HG03280 (cell line): ENCODE data around the gene ZSCAN26.
A peak's percentile ranks its signal among the peaks of the same experiment; 100 is the strongest.
"Not testable (repeated sequence)": the region's sequence is repeated elsewhere in the genome, so short reads cannot be mapped to it uniquely, and the experiment has no call there.

Source experiments
- ATAC-seq: cut with Tn5 transposase; IDR thresholded peaks from one replicate; pipeline ENCODE4 v1.9.1; 2021; ENCODE audit warnings: mild to moderate bottlenecking, moderate library complexity; ENCODE audit not compliant: unreplicated experiment

ZSCAN26 gene

DNA sequence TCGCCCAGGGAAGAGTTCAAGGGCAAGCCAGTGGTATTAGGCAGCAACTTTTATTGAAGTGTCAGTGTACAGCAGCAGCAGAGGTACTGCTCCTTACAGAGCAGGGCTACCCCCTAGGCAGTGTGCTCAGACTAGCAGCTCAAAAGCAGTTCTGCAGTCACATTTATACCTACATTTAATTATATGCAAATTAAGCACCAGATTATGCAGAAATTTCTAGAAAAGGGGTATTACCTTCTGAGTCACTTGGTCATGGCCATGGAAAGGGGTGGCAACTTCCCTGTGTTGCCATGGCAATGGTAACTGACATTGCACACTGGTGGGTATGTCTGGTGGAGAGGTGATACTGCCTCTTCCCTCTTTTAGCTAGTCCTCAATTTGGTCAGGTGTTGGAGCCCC, 12.8 kb upstream of the ZSCAN26 start:
- no peak for ATAC-seq

DNA sequence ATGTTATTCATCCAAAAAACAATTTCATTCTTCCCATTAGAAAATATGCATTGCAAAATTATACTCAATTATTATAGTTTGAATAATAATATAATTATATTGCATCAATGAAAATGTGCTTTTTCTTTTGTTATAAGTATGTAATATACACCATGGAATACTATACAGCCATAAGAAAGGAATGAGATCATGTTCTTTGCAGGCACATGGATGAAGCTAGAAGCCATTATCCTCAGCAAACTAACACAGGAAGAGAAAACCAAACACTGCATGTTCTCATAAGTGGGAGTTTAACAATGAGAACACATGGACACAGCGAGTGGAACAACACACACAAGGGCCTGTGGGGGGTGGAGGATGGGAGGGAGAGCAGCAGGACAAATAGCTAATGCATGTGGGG, 9.9 kb upstream of the ZSCAN26 start:
- no peak for ATAC-seq

DNA sequence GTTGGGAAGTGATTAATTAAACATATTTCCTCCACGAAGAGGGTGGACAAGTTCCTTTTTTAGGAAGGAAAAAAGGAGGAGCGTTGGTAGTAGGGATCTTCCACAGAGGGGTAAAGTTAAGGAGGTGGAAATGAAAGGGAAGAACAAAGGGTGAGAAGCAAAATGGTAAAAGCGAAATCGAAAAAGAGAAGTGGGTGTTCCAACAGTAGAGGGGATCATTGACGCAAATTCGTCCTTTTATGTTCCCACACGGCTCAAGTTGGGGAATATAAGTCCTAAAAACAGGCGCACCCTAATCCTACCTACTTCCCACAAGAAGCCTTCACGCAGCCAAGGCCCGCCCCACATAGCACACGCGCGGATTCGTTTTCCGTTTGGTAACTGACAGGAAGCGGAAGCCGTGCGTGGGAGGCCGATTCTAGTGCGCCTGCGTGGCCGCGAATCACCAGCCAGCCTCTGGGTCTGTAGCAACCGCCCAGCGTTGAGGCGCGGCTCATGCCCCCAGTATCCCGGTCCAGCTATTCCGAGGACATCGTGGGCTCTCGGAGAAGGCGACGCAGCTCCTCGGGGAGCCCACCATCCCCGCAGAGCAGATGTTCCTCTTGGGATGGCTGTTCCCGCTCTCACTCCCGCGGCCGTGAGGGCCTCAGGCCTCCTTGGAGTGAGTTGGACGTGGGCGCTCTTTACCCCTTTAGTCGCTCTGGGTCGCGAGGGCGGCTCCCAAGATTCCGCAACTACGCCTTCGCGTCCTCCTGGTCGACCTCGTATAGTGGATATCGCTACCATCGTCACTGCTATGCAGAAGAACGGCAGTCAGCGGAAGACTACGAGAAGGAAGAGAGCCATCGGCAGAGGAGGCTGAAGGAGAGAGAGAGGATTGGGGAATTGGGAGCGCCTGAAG, 7.8 kb upstream of the ZSCAN26 start, which contains the start of gene NKAPL:
Gene NKAPL, plus strand, starts transcription at position 421 of the 901 bp plus-strand sequence. Its CDS starts 75 bp downstream, at position 496.
- ATAC-seq: no peak

DNA sequence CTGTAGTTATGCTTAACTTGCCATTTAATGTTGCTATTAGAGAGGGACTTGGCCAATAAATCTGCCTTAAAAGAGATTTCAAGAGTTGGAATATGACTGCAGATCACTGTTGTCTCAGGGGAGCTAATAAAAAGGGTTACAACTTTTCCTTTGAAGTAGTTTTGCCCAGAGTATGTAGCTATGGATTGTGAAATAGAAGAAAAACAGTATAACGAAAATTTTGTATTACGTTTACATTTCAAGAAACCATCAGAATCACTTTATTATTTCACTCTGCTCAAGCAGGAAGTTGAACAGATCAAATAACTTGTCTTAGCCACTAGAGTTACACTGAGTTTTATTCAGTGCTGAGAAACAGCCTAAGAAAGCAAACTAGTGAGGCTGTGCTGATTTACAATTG, 3.0 kb upstream of the ZSCAN26 start:
- ATAC-seq: no peak

DNA sequence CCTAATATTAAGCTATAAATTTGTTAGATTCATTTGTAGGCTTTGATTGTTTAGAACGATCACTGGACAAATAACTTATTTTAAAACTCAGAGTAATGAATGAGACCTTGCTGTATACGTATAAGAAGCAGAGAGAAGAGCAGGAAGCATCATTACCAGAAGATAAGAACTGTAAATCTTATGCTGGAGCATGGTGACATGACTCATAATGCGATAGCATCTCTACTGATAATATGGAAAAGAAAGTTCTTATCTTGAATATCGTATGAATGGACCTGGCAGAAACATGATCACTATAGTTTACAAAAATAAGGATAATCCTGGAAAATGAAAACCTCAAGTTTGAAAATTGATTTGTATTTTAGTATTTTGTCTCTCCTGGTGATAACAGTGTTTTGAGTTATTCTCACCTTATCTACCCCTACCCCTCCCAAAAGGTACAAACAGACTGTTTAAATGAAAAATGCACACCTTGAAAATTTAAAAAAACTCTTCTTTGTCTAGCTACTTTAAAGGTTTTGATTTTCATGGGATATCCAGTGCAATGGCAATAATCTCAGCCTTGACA, 2.0 kb upstream of the ZSCAN26 start:
- ATAC-seq: no peak

DNA sequence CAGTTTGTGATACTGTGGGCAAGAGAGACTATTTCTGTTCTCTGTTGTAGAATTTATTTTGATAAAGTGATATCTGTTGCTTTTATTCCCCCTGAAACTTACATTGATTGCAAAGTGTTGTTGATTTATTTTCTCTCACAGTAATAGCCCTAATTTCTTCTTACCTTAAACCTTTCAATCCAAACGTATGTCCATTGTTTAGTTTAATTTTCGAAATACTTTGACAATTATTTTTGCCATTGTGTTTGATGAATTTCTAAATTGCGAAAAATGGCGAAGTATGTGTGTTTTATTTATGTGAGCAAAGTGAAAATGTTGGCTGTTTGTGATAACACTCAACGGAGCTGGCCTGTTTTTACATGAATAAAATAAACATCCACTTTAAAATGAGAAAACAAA, 381 bp upstream of the ZSCAN26 start:
- no peak for ATAC-seq

DNA sequence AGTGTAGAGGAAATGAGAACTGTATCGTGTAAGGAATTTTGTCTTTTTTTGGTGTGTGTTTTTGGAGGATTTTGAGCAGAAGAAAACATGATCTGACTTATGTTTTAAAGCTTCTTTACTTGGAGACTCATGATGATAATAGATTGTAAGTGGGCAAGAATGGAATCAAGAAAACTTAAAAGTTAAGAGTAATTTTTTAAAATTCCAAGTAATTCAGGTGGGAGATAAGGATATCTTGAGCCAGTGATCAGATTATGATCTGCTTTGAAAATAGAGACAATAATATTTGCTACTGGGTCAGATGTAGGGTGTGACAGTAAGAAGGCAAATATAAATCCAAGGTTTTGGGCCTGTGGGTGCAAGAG, 734 bp downstream of the ZSCAN26 start:
- no peak for ATAC-seq

DNA sequence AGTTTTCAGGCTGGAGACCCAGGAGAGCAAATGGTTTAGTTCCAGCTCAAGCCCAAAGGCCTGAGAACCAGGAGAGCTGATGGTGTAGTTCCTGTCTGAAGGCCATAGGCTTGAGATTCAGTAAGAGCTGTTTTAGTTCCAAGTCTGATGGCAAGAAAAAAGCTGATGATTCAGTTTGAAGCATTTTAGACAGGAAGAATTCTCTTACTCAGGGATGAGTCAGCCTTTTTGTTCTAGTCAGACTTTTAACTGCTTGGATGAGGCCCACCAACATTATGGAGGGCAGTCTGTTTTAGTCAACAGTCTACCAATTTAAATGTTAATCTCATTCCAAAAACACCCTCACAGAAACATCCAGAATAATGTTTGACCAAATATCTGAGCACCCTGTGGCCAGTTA, 2.5 kb downstream of the ZSCAN26 start:
- no peak for ATAC-seq

DNA sequence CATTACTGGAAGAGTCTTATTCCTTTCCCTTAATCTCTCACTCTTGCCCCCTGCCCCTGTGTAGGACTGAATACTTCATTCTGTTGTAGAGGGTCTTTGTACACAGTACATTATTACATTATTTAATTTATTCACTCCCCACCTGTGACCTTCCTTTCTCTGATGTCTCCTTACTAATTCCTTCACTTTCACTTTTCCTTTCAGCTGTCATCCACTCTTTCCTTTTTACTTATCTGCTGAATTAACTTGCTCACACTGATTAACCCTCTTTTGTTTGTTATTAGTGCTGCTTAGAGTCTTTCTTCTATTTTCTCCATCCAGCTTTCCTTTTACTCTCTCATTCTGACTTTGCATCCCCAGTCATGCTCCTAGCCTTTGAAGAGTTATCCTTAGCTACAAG, 7.9 kb downstream of the ZSCAN26 start:
- ATAC-seq: no peak

DNA sequence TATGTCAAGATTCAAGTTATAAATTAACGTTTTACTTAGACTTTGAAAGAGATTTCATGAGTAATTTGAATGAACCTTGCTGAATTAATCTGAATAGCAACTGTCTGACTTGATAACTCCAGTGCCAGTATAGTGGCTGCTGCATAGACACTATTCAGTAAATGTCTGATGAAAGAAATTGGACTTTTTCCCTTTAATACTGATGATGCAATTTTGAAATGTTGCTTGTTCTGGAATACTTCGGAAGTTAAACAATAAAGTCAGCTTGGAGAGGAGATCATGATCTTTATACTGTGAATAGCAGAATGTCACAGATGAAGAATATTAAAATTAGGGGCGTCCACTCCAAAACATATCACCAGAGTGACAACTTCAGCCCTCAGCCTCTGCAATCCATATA, 10.8 kb downstream of the ZSCAN26 start:
- no peak for ATAC-seq

DNA sequence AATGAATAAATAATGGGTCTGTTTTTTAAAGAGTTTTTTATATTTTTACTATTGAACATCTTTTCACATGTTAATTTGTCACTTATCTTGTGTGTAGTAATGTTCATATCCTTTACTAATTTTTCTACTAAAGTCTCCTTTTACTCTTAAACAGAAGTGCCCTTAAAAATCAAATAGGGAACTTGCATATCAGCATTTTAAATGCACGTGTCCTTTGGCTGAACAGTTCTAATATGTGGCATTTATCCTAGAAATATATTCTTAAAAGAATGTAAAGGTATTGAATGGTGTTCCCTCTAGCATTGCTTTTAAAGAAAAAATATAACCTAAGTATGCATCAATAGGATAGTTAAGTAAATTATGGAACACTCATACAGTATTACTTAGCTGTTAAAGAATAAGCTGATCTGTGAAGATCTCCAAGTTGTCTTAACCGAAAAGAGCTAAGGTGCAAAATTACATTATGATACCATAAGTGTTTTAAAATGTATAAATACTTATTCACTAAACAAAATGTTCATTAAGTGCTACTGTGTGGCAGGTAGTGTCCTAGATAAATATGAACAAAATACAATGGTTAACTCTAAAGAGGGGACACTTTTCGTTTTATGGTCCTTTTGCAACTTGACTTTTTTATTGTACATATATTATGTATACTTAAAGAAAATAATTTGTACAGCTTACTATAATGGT, 13.8 kb downstream of the ZSCAN26 start:
- ATAC-seq: no peak

DNA sequence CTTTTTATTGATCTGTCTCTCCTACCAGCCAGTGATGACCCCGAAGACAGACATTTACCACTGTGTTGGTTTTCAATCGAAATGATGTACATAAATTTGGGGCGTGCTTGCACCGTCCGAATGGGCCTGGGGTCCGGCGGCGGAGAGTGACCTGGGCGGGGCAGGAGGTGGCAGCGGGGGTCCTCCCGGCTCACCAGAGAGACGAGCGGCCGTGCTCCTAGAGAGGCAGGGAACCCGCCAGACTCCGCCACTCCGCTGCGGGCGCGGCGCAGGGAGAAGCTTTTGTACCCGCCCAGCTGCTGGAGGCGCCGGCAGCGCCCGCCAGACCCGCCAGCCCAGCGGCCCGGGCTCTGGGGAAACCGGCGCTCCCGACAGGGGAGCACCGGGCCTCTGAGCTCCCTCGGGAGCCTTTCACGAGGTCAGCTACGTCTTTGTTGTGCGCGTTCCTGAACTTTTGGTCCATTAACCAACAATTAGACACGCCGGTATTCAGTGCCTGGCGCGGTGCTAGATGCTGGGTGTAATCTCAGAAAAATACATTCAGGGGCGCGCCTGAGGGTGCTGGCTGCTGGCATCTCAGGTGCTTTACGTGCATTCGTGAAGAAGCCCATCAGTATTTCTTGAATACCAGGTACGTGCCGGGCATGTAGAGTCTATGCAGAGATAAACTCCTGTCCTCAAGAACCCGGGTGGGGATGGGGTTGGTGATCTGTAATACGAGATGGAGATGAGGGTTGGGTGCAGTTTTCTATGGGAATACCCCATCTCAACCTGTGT, 14.5 kb downstream of the ZSCAN26 start, which contains the start of gene PGBD1:
Gene PGBD1, plus strand, starts transcription at position 285 of the 777 bp plus-strand sequence. CDS start 2,242 bp downstream, outside the sequence.
- ATAC-seq: peak; percentile 84

DNA sequence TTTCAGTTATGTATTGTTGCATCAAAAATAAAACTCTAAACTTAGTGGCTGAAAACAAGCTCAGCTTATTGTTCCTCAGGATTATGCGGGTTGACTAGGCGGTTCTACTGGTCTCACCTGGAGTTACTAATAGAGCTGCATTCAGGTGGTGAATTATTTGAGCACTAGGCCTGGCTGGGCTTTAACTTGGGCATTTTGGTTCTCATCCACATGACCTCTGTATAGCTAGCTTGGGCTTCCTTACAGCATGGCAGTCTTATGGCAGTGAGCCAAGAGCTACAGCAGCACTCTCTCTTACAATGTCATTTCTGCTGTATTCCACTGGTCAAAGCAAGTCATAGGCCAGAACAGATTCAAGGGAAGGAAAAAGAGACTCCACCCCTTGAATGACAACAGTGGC, 16.0 kb downstream of the ZSCAN26 start:
- no peak for ATAC-seq

DNA sequence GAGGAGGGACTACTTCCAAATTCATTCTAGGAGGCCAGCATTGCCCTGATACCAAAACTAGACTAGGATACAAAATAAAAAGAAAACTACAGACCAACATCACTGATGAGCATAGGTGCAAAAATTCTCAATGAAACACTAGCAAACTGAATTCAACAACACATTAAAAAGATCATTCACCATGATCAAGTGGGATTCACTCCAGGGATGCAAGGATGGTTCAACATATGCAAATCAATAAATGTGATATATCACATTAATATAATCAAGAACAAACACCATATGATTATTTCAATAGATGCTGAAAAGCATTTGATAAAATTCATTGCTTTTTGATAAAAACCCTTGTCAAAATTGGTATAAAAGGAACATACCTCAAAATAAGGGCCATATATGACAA, 24.6 kb downstream of the ZSCAN26 start:
- ATAC-seq: no peak

DNA sequence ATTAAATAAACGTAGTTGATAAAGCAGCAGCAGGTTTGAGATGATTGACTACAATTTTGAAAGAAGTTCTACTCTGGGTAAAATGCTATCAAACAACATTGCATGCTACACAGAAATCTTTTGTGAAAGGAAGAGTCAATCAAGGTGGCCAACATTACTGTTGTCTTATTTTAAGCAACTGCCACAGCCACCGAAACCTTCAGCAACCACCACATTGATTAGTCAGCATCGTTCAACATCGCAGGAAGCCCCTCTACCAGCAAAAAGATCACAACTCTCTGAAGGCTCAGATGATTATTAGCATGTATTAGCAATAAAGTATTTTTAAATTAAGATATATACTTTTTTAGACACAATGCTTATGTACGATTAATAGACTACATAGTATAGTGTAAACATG, 28.4 kb downstream of the ZSCAN26 start:
- ATAC-seq: no peak

DNA sequence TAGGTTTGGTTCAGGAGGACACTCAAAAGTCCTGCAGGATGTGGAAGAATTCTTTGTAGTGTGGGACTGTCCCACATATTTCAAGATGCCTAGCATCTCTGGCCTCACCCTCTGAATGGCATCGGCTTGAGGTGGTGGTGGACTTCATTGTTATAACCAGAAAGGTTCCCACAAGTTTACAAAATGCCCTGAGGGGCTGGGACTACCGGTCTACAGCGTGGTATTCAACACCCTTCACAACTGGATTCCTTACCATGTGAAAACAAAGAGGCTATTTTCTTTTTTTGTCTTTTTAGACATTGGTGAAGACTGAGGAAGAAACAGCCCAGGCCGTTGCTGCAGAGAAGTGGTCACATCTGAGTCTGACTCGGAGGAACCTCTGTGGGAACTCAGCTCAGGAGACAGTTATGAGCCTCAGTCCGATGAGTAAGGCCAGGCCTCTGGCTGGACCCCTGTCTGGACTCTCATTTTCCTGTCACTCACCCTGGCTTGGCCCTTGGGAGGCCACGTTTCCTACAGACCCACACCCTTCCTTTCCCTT, 29.6 kb downstream of the ZSCAN26 start:
- ATAC-seq: no peak

DNA sequence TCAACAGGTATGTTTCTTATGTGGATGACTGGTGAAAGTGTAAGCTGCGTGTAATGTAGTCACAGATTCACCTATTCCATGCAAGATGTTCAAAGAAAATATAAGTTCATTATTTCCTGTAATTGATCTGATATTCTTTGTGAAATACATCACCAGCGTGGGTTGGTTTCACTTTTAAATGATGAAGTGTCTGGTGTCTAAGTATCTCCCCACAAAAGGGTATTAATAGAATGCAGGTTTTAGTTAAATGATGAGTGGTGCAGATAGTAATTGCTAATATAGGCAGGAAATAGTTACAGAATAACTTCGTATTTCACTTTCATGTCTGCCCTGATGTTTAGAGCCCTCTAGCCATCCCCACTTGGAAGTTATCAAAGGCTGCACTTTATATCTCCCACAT, 36.6 kb downstream of the ZSCAN26 start:
- peak; percentile 55 for ATAC-seq

DNA sequence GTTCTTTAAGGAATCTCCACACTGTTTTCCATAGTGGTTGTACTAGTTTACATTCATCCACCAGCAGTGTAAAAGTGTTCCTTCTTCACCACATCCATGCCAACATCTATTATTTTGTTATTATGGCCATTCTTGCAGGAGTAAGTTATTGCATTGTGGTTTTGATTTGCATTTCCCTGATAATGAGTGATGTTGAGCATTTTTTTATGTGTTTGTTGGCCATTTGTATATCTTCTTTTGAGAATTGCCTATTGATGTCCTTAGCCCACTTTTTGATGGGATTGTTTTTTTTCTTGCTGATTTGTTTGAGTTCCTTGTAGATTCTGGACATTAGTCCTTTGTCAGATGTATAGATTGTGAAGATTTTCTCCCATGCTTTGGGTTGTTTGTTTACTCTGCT, 39.4 kb downstream of the ZSCAN26 start:
- not testable (repeated sequence) for ATAC-seq

DNA sequence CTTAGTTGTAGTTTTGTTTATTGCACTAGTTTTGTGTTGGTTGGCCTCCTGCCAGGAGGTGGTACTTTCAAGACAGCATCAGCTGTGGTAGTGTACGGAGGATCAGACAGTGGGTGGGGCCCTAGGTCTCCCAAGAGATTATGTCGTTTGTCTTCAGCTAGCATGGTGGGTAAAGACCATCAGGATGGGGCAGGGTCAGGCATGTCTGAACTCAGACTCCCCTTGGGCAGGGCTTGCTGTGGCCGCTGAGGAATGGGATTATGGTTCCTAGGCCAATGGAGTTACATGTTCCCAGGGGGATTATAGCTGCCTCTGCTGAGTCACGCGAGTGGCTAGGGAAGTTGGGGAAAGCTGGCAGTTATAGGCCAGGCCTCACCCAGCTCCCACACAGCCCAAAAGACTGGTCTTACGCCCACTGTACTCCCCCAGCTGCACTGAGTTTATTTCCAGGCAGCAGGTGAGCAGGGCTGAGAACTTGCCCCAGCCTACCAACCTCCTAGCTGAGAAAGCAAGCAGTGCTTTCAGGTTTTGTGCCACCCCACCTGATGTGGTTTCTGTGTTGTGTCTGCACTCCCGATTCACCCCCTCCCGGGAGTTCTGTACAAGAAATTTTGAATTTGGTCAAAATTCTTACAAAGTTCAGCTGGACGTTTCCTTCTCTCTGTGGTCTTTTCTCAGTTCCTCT, 44.3 kb downstream of the ZSCAN26 start:
- ATAC-seq: no peak

DNA sequence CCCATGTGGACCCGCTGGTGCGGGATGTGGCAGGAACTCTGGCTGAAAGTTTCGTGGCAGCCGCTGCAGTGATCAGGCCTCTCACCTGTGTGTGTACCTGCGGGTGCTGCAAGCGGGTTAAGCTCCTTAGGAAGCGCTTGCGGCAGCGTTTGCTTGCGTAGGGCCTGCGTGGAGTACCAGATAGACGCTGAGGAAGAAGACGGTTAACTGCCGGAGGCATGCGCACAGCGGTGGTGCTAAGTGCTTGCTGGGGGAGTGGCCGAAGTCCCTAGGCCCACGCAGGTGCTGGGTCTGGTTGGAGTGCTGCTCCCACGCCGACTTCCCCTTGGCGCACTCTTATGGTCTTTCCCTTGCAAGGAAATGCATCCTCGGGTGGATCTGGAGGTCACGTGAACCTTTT, 46.0 kb downstream of the ZSCAN26 start:
- ATAC-seq: no peak
